ENCODE results near the gene AGFG2.
A peak's percentile ranks its signal among the peaks of the same experiment; 100 is the strongest.

The AGFG2 gene

DNA sequence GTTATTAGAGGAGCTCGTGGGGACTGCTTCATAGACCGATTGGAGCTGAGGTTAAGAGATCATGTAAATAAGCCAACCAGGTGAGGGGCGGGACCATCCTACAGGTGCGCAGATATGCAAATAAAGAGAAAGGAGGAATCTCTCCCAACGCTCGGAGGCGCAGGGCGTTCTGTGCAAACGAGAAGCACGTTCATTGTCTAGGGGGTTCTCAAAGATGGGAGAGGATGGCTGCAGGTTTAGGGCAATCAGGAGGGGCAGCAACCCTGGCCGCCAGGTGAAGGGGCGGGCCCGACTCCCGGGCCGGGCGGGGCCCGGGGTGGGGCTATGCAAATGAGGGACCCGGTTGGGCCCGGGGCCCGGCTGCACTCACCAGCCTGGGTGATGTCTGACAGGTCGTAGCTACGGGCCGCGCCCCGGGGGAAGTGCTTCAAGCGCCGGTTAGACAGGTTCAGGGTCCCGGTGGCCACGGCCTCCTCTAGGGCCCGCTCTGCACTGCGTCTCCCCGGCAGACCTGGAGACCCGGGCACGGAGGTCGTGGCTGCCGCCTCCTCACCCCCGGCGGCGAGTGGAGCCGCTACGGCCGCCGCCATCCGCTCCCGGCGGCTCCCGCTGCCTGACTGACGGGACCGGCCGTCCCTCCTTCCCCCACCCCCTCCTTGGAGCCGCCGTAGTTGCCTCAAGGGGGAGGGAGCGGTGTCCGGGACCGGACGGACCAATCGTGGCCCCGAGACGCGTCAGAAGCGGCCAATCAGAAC is 46.7 kb downstream of the AGFG2 start, which contains the start of gene LRCH4:
Gene LRCH4 (minus strand): TSS at position 619 of the 755 bp plus-strand sequence. CDS start 29 bp downstream, at position 590.
- peak; percentile 45 for DNase-seq (ENCODE audit: low spot score)

DNA sequence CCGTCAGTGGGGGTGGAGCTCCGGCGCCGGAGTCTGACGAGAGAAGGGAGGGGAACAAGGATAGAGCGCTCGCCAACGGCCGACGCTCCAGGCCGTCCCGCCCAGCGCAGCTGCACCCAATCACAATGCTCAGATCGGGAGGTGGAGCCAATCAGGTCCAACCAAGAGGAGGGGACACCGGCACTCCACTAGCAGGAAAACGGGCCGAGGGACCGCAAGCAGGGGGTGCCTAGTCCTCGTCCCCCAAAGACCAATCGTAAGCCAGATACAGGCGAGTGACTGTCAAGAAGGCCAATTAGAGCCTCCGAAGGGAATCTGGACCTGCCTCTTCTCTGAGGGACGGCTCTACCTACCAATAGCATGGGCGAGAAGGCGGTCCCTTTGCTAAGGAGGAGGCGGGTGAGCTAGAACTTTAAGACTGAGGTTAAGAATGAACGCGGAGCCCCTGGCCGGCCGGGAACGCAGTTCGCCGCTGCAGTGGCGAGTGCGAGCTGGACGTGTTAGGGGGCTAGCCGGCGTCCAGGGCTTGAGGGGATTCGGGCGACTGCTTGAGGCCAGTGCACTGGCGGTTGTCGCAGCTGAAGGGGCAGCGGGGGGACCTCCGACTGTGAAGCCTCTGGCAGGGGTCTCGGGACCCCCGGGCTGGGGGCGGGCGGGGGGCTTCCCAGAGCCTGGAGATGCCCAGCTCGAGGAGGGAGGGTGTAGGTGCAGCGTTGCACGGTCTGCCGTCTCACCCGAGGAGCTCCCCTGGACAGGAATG is 47.4 kb downstream of the AGFG2 start, which contains the start of gene FBXO24:
Gene FBXO24 (plus strand): TSS at position 63 of the 760 bp plus-strand sequence. CDS start 298 bp downstream, at position 361.
- peak; percentile 100 for DNase-seq (ENCODE audit: low spot score)

DNA sequence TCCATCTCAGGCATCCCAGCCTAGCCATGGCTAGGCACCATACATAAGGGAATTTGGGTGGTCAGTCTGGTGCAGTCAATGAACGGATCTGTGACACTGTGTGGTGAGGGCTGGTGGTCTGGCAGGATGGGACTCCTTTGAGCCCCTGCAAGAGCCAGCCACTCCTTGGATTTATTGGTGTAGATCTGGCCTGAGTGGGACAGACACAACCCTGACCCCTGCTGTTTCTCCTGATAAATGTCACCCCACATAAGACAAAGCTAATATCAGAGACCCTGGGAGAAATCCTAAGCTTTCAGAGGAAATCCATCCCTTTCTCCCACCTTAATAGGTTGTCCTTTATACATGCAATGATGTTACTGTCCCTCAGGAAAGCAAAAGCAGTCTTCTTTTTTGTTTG is 49.4 kb downstream of the AGFG2 start:
- no peak for DNase-seq (ENCODE audit: low spot score)

DNA sequence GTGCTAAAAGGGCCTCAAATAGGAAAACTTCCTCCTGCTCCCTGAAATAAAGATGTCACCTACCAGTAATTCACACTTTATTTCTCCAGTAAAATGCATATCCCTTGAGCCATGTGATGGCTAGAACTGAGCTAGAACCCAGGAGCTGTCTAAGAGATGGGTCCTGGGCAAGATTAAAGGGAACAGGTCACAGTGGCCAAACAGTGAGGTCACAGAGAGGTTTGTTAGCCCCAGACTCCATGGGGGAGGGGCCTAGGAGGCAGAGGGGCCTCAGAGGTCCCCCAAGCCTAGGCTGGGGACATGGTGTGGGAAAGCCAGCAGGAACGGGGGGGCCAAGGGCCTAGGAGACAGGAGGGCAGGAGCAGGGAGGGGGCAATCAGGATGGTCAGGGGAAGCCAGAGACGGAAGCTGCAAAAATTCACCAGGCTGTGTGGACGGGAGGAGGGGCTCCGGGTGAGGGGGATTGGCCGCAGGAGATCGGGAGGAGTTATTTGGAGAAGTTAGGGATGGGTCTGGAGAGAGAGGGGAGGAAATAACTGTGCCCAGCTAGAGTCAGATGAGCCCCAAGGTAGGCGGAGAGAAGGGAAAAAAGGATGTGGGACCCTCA is 50.4 kb downstream of the AGFG2 start:
- DNase-seq (ENCODE audit: low spot score) = no peak

DNA sequence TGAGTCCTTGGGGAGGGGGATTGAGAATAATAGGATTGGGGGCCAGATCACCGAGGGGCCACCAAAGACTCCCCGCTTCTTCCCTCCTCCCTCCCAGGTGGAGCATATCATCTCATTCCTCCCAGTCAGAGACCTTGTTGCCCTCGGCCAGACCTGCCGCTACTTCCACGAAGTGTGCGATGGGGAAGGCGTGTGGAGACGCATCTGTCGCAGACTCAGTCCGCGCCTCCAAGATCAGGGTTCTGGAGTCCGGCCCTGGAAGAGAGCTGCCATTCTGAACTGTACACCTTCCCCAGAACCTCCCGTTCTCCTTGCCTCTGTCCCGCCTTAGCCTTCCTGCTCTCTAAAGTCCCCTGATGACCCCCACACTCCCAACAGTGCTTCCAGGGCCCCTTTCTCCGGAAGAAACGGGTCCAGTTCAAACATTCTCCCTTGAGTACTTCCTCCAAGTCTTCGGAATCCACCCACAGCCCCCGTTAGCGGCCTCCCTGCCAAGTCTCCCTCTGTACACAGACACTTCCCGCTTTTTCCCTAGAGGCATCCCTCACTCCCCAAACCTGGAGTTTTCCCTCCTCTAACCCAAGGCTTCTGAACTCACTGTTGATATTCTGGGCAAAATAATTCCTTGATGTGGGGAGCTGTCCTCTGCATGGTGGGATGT is 51.2 kb downstream of the AGFG2 start:
- no peak for DNase-seq (ENCODE audit: low spot score)

DNA sequence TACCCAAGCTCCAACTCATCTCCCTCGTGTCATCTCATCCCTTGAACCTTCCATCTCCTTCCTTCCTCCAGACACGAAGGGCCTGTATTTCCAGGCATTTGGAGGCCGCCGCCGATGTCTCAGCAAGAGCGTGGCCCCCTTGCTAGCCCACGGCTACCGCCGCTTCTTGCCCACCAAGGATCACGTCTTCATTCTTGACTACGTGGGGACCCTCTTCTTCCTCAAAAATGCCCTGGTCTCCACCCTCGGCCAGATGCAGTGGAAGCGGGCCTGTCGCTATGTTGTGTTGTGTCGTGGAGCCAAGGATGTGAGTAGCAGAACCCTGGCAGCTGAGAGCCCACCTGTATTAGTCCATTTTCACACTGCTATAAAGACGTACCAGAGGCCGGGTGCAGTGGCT is 52.6 kb downstream of the AGFG2 start:
- DNase-seq (ENCODE audit: low spot score) = no peak

DNA sequence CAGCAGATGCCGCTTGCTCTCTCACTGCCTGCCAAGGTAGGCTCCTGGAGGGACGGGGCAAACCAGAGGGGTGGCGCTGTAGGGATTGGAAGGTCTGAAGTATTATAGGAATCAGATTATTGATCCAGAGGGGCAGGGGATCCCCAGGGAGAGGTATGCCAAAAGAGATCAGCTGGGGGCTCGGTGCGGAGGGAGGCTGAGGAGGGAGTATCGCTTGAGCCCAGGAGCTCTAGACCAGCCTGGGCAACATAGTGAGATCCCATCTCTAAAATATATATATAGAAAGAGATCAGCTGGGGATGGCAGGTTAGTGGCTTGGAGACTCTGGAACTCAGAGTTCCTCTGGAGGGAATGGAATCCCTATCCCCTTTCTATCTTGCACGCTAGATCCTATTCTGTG is 56.2 kb downstream of the AGFG2 start:
- no peak for DNase-seq (ENCODE audit: low spot score)

DNA sequence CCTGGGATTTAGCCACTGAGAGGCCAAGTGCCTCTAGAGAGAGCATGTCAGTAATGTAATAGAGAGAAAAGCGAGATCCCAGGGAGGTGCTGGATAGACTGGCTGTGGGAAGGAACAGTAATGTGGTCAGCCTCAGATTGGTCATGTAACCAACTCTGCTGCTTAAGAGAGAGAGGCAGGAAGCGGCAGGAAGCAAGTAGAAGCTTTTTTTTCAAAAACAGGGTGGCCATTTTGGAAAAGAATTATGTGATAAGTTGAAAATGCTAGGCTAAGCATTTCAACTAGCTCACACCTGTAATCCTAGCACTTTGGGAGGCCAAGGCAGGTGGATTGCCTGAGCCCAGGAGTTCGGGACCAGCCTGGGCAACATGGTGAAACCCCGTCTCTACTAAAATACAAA is 59.4 kb downstream of the AGFG2 start:
- no peak for DNase-seq (ENCODE audit: low spot score)

DNA sequence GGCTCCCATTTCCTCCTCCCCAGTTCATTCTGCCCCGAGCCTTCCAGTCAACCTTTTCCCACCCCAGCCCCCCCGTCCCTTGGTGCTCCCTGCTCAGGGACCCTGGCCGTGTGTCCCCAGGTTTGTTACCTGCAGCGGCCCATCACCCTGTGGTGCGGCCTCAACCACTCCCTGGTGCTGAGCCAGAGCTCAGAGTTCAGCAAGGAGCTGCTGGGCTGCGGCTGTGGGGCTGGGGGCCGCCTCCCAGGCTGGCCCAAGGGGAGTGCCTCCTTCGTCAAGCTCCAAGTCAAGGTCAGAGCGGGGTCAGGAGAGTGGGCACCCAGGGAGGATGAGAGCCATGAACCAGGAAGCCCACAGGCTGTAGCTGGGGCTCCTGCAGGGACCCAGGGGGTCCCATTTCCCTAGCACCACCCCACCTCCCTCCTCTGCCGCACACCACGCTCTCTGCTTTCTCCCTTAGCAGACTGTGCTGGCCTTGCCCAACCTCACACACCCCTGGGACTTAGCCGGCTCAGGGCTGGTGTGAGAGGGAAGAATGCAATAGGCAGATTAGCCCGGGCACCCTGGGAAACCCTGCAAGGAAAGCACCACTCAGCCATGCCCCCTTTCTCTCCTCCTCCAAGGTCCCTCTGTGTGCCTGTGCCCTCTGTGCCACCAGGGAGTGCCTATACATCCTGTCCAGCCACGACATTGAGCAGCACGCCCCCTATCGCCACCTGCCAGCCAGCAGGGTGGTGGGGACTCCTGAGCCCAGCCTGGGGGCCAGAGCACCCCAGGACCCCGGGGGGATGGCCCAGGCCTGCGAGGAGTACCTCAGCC is 61.1 kb downstream of the AGFG2 start:
- DNase-seq (ENCODE audit: low spot score) = no peak

DNA sequence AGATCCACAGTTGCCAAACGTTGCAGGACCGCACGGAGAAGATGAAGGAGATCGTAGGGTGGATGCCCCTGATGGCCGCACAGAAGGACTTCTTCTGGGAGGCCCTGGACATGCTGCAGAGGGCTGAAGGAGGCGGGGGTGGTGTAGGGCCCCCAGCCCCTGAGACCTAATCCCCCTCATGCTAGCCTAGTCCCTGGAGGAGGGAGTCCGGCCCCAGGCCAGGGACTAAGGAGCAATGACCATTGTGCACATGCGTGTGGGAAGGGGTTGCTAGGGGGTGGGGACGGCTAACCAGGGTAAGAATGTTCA is 61.7 kb downstream of the AGFG2 start:
- DNase-seq (ENCODE audit: low spot score) = no peak

DNA sequence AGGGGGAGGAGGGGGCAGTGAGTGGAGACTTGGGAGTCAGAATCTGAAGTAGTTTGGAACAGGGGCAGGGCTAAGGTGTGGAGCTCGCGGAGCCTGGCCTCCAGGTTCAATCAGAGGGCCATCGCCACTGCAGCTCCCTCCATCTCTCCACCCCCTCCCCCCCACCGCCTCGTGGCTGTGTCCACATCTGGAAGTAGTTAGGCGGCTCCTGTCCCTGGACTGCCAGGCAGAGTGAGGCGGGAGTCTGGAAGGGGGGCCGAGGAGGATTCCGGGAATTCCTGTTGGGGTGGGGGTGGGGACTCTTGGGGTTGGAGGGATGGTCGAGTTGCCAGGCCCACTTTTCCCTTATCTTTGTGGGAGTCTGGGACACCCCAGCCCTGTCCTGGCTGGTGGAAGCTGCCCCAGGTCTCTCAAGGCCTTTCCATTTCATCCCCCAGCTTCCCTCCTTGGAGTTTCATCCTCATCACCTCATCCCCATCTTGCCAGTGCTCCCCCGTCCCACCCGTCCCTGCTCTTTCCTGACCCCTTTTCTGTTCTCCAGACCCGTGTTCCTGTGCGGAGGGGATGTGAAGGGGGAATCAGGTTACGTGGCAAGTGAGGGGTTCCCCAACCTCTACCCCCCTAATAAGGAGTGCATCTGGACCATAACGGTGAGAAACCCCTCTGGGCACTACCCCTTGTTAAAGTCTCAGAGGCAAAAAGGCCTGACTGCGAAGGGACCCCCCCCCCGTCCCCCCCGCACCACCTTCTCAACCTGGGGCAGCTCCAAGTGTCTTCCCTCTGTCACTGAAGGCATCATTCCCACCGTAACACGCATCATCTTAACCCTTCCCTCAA is 64.1 kb downstream of the AGFG2 start:
- DNase-seq (ENCODE audit: low spot score) = no peak

DNA sequence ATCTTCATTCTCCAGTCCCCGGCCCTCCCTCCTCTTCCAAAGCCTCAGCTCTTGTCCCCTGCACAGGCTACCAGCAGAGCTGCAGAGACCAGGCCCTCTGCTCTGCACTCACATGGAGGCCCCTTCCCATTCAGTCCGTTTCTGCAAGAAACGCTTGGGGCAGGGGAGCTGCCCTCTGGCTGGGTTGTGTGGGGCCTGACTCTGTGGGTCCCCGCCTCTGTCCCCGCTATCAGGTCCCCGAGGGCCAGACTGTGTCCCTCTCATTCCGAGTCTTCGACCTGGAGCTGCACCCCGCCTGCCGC is 64.7 kb downstream of the AGFG2 start:
- DNase-seq (ENCODE audit: low spot score) = no peak

DNA sequence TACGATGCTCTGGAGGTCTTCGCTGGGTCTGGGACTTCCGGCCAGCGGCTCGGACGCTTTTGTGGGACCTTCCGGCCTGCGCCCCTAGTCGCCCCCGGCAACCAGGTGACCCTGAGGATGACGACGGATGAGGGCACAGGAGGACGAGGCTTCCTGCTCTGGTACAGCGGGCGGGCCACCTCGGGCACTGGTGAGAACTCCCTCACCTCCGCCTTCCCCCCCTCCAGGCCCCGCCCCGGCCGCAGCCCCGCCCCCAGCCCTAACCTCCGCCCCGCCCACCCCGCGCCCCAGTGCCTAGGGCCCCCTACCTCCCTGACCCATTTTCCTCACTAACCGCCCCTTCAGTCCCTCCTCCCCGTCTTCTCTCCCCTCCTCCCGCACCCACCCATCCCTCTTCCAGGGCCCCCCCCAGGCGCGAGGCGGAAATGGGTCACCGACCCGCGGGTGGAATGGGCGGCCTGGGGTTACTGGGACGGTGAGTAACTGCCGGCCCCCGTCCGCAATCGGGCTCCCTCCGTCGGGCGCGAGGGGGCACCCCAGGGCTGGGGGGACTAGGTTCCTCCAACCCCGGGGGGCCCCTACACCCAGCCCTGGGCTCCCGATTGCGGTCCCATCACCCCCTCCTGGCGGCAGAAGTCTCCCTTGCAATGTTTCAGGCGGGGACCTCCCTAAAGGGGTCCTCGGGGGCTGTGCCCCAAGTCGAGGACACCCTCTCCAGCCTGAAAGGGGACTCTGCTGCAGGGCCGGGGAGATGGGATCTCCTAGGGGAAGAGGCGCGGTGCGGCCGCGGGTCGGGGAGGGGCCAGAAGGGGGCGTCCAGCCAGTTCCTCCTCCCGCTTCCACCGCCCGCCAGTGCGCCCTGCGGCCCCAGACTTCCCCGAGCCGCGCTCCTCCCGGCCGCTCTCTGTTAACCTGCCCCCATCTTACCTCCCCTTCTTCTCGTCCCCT is 65.3 kb downstream of the AGFG2 start:
- peak; percentile 80 for DNase-seq (ENCODE audit: low spot score)

DNA sequence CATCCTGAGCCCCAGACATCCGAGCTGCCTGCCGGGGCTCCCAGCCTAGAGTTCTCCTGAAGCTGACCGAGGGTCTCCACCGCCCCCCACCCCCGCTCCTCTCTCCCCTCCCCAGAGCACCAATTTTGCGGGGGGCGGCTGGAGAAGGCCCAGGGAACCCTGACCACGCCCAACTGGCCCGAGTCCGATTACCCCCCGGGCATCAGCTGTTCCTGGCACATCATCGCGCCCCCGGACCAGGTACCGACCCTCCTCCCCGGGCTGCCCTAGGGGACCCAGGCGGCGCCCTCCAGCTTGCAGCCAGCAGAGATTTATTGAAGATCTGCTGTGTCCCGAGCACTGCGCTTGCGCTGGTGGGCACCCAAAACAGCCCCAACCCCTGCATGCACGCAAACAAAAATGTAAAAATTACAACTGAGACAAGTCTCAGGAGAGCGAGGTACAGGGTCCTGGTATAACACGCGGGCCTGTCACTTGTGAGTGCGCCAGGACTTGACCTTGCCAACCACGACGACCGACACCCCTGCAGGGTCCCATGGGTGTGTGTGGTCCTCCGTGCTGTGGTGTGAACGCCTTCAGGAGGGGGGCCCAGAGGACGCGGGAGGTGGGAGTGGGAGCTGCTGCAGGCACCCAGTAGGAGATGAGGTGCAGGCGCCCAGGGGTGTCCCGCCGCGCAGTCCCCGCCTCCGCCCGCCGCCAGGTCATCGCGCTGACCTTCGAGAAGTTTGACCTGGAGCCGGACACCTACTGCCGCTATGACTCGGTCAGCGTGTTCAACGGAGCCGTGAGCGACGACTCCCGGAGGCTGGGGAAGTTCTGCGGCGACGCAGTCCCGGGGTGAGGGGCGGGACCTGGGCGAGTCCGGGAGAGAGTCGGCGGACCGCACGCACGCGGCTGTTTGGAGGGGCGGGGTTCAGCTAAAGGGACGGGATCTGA is 66.2 kb downstream of the AGFG2 start:
- DNase-seq (ENCODE audit: low spot score) = no peak

DNA sequence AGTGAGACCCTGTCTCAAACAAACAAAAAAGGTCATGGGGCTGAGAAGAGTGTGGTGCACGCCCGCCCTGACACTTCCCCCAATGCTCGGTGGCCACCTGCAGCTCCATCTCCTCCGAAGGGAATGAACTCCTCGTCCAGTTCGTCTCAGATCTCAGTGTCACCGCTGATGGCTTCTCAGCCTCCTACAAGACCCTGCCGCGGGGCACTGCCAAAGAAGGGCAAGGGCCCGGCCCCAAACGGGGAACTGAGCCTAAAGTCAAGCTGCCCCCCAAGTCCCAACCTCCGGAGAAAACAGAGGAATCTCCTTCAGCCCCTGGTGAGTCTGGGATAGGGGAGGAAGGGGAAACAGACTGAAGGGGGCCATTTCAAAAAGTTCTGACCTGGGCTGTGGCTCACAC is 67.3 kb downstream of the AGFG2 start:
- DNase-seq (ENCODE audit: low spot score) = no peak

DNA sequence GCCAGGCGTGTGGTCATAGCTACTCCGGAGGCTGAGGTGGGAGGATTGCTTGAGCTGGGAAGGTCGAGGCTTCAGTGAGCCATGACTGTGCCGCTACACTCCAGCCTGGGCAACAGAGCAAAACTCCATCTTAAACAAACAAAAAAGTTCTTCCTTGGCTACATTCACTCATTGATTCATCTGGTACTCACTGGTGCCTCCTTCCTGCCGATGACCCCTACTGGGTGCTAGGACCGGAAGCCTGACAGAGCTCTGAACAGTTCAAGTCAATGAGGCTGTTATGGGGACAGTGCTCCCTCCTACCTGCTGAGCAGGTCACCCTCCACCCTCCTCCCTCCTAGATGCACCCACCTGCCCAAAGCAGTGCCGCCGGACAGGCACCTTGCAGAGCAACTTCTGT is 68.1 kb downstream of the AGFG2 start:
- DNase-seq (ENCODE audit: low spot score) = no peak

DNA sequence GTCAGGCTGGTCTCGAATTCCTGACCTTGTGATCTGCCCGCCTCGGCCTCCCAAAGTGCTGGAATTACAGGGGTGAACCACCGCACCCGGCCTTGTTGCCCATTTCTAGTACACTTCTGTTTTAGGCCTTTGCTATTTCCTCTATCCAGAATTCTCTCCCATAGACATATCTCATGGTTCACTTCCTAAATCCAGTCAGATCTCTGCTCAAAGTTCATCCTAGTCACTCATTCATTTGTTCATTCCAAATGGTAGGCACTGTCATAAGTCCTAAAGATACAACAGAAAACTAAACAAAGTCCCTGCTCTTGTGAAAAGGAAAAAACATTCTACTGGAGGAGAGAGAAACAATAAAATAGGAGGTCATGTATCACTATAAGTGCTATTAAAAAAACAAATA is 71.0 kb downstream of the AGFG2 start:
- DNase-seq (ENCODE audit: low spot score) = no peak

DNA sequence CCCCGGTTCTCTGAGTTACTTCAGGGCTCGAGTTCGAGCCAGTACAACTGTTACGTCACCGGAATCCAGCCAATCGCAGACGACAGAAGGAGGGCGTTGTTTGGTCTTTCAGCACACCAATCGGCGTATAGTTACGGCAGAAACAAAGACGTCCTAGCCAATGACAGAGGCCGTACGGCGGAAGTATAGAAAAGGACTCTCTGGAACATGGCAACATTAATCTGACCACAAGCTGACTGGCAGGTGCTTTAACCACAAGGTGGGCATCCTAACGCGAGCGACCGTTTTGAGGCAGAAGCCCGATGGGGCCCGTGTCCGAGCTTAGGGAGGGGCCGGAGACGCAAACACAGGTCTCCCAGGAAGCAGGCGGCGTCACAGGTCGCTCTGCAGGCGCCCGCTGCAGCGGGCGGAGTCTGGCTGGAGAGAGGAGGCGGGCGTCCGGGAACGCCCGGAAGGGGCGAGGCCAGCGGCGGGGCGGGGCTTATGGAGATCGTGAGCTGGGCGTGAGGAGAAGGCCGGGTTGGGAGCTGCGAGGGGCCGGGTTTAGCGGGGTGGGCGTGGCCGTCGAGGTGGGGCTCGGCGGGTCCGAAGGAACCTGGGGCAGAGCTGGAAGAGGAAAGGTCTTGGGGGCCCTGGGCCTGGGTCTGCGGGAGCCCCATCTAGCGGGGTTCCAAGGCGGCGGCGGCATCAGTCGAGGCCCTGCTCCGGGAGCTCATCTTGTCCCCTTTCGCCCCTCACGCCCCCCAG is 73.2 kb downstream of the AGFG2 start, which contains the start of gene MOSPD3:
Gene MOSPD3 (plus strand): TSS at position 558 of the 747 bp plus-strand sequence. CDS start 252 bp downstream, outside the sequence.
- peak; percentile 98 for DNase-seq (ENCODE audit: low spot score)

Data from CD4-positive, alpha-beta T cell treated with Interleukin-2 at 100 ng/mL for 4 hours (primary cell).